NCI-H82 treated with DMSO at 0.1 percent for 48 hours (cell line): ENCODE data around the gene GABRR2.
"Not testable (repeated sequence)": the region's sequence is repeated elsewhere in the genome, so short reads cannot be mapped to it uniquely, and the experiment has no call there.

ENCODE experiments used
- DNase-seq: peaks from one replicate; lab custom pipeline; 2025; ENCODE audit not compliant: unreplicated experiment; lab: John Stamatoyannopoulos, UW

Gene GABRR2

GRCh38 chr6:89324304-89324703, 9.2 kb upstream of the GABRR2 start:
- no peak for DNase-seq

GRCh38 chr6:89323511-89323971, 8.4 kb upstream of the GABRR2 start:
- no peak for DNase-seq

GRCh38 chr6:89321131-89321970, 6.3 kb upstream of the GABRR2 start:
- DNase-seq: no peak

GRCh38 chr6:89320012-89320559, 5.0 kb upstream of the GABRR2 start:
- DNase-seq: no peak

GRCh38 chr6:89317067-89317466, 2.0 kb upstream of the GABRR2 start:
- DNase-seq: no peak

GRCh38 chr6:89314692-89315091, 407 bp downstream of the GABRR2 start:
- no peak for DNase-seq

- DNase-seq: no peak
Measured at GRCh38 chr6:89313006-89313405, 2.1 kb downstream of the GABRR2 start.

GRCh38 chr6:89311853-89312531, 3.1 kb downstream of the GABRR2 start:
- DNase-seq: no peak

- DNase-seq: no peak
Measured at GRCh38 chr6:89311530-89311852, 3.6 kb downstream of the GABRR2 start.

- DNase-seq: peak; percentile 77
Measured at GRCh38 chr6:89310929-89311328, 4.2 kb downstream of the GABRR2 start.

- DNase-seq: no peak
Measured at GRCh38 chr6:89308525-89309395, 6.3 kb downstream of the GABRR2 start.

GRCh38 chr6:89304517-89304916, 10.6 kb downstream of the GABRR2 start:
- not testable (repeated sequence) for DNase-seq

GRCh38 chr6:89302936-89303335, 12.2 kb downstream of the GABRR2 start:
- DNase-seq: no peak

- DNase-seq: no peak
Measured at GRCh38 chr6:89302195-89302770, 12.8 kb downstream of the GABRR2 start.

- DNase-seq: no peak
Measured at GRCh38 chr6:89301586-89302194, 13.4 kb downstream of the GABRR2 start.

GRCh38 chr6:89299466-89299850, 15.6 kb downstream of the GABRR2 start:
- DNase-seq: no peak

GRCh38 chr6:89298680-89299465, 16.2 kb downstream of the GABRR2 start:
- peak; percentile 30 for DNase-seq

GRCh38 chr6:89297695-89298351, 17.3 kb downstream of the GABRR2 start:
- peak; percentile 99 for DNase-seq

- DNase-seq: no peak
Measured at GRCh38 chr6:89295981-89296380, 19.1 kb downstream of the GABRR2 start.
